ENCODE measurements around the gene WDR73.

Gene WDR73

DNA sequence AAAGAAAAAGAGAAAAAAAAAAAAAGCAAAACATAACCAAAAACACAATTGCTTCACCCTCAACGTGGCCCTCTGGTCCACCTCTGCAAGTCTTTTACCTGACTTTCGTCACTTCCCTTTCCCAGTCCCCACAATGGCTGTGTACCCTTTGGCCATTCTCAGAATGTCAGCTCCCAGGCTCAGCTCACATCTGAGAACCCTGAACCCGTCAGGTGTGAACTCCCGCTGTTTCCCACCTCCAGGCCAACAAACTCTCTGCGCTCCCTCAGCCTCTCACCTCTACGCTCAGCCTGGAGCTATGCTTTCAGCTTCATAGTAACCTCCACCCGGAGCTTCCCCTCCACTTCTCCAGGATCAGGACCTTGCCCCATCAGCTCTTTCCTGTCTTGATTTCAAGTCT lies 29.7 kb downstream of the WDR73 start:
- H2AFZ ChIP-seq (ENCODE audit: low read length) = no peak overlapping the region
- TF ChIP-seq, protein P1, sequence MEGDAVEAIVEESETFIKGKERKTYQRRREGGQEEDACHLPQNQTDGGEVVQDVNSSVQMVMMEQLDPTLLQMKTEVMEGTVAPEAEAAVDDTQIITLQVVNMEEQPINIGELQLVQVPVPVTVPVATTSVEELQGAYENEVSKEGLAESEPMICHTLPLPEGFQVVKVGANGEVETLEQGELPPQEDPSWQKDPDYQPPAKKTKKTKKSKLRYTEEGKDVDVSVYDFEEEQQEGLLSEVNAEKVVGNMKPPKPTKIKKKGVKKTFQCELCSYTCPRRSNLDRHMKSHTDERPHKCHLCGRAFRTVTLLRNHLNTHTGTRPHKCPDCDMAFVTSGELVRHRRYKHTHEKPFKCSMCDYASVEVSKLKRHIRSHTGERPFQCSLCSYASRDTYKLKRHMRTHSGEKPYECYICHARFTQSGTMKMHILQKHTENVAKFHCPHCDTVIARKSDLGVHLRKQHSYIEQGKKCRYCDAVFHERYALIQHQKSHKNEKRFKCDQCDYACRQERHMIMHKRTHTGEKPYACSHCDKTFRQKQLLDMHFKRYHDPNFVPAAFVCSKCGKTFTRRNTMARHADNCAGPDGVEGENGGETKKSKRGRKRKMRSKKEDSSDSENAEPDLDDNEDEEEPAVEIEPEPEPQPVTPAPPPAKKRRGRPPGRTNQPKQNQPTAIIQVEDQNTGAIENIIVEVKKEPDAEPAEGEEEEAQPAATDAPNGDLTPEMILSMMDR (conservative IDR thresholded peaks at IDR 0.05; ENCODE audit: low read length) = no peak
- no peak for TF ChIP-seq EZH2phosphoT487 (IDR thresholded peaks at IDR 0.05; ENCODE audit: borderline replicate concordance)

DNA sequence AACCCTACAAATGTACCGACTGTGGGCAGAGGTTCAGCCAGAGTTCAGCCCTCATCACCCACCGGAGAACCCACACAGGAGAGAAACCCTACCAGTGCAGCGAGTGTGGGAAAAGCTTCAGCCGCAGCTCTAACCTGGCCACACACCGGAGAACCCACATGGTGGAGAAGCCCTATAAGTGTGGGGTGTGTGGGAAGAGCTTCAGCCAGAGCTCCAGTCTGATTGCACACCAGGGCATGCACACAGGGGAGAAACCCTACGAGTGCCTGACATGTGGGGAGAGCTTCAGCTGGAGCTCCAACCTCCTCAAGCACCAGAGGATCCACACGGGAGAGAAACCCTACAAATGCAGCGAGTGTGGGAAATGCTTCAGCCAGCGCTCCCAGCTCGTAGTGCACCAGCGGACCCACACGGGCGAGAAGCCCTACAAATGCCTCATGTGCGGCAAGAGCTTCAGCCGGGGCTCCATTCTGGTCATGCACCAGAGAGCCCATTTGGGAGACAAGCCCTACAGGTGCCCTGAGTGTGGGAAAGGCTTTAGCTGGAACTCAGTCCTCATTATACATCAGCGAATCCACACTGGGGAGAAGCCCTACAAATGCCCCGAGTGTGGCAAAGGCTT lies 32.6 kb downstream of the WDR73 start:
- no peak overlapping the region for H3K9ac ChIP-seq (ENCODE audit: low read depth, low read length, poor library complexity, severe bottlenecking)
- H3K4me1 ChIP-seq (ENCODE audit: insufficient read depth, low read length, poor library complexity, severe bottlenecking) = no peaks in the 10 kb centered on the region
- no peak overlapping the region for H3K4me2 ChIP-seq (ENCODE audit: low read depth, low read length, poor library complexity, severe bottlenecking)
- no peaks in the 10 kb centered on the region for H4K20me1 ChIP-seq (ENCODE audit: insufficient read depth, low read length, poor library complexity, severe bottlenecking)
- peaks cover 44% of the 10 kb centered on the region for H3K36me3 ChIP-seq (ENCODE audit: insufficient read depth, low read length)
- peaks cover 15% of the 10 kb centered on the region; the same call in 1 of the 2 replicates for H3K79me2 ChIP-seq (ENCODE audit: insufficient read depth, low read length)
- no peak overlapping the region for H3K4me3 ChIP-seq (ENCODE audit: low read length, poor library complexity, severe bottlenecking)
- H3F3A ChIP-seq (ENCODE audit: low read depth) = no peaks in the 10 kb centered on the region
- TF ChIP-seq, protein P1 (conservative IDR thresholded peaks at IDR 0.05; ENCODE audit: low read length) = no peak
- no peak for TF ChIP-seq EZH2phosphoT487 (IDR thresholded peaks at IDR 0.05; ENCODE audit: borderline replicate concordance)
- H3K27me3 ChIP-seq (ENCODE audit: insufficient read depth, low read length, poor library complexity, severe bottlenecking) = no peaks in the 10 kb centered on the region
- no peak overlapping the region for H2AFZ ChIP-seq (ENCODE audit: low read length)
- H3K9me3 ChIP-seq (ENCODE audit: insufficient read depth, low read depth, low read length) = peaks cover 22% of the 10 kb centered on the region; the same call in 1 of the 2 replicates
- no peaks in the 10 kb centered on the region for H3K9me2 ChIP-seq (replicated peaks; ENCODE audit: low read depth, low read length)

More for the DNA sequence above, 29.7 kb downstream of the WDR73 start:
- Histone ChIP-seq H3K4me3 (ENCODE audit: low read length, poor library complexity, severe bottlenecking) (no peak overlapping the region), H3K4me1 (ENCODE audit: insufficient read depth, low read length, poor library complexity, severe bottlenecking) (no peaks in the 10 kb centered on the region), H3K79me2 (ENCODE audit: insufficient read depth, low read length) (peaks cover 3% of the 10 kb centered on the region; the same call in 1 of the 2 replicates), H3K9me3 (ENCODE audit: insufficient read depth, low read depth, low read length) (peaks cover 22% of the 10 kb centered on the region; the same call in 1 of the 2 replicates), H3K9ac (ENCODE audit: low read depth, low read length, poor library complexity, severe bottlenecking) (no peak overlapping the region), H3F3A (ENCODE audit: low read depth) (no peaks in the 10 kb centered on the region), H3K27me3 (ENCODE audit: insufficient read depth, low read length, poor library complexity, severe bottlenecking) (no peaks in the 10 kb centered on the region), H3K9me2 (replicated peaks; ENCODE audit: low read depth, low read length) (no peaks in the 10 kb centered on the region), H3K4me2 (ENCODE audit: low read depth, low read length, poor library complexity, severe bottlenecking) (no peak overlapping the region), H4K20me1 (ENCODE audit: insufficient read depth, low read length, poor library complexity, severe bottlenecking) (no peaks in the 10 kb centered on the region), H3K36me3 (ENCODE audit: insufficient read depth, low read length) (peaks cover 38% of the 10 kb centered on the region)

- Histone ChIP-seq H3K9me2 (replicated peaks; ENCODE audit: low read depth, low read length) (no peaks in the 10 kb centered on the region), H3K9ac (ENCODE audit: low read depth, low read length, poor library complexity, severe bottlenecking) (no peak overlapping the region), H3K4me3 (ENCODE audit: low read length, poor library complexity, severe bottlenecking) (no peak overlapping the region), H3K9me3 (ENCODE audit: insufficient read depth, low read depth, low read length) (peaks cover 22% of the 10 kb centered on the region; the same call in 1 of the 2 replicates), H3K36me3 (ENCODE audit: insufficient read depth, low read length) (peaks cover 44% of the 10 kb centered on the region), H3K79me2 (ENCODE audit: insufficient read depth, low read length) (peaks cover 21% of the 10 kb centered on the region; the same call in 1 of the 2 replicates), H4K20me1 (ENCODE audit: insufficient read depth, low read length, poor library complexity, severe bottlenecking) (no peaks in the 10 kb centered on the region), H3K27me3 (ENCODE audit: insufficient read depth, low read length, poor library complexity, severe bottlenecking) (no peaks in the 10 kb centered on the region), H3F3A (ENCODE audit: low read depth) (no peaks in the 10 kb centered on the region), H2AFZ (ENCODE audit: low read length) (no peak overlapping the region), H3K4me1 (ENCODE audit: insufficient read depth, low read length, poor library complexity, severe bottlenecking) (no peaks in the 10 kb centered on the region), H3K4me2 (ENCODE audit: low read depth, low read length, poor library complexity, severe bottlenecking) (no peak overlapping the region)
- TF ChIP-seq EZH2phosphoT487 (IDR thresholded peaks at IDR 0.05; ENCODE audit: borderline replicate concordance) = no peak
- TF ChIP-seq, protein P1 (conservative IDR thresholded peaks at IDR 0.05; ENCODE audit: low read length) = no peak
Observed at GRCh38 chr15:84620626-84621025, 33.5 kb downstream of the WDR73 start.

All from Loucy (cell line).